Measurements from ENCODE around the gene MCF2L2.

DNA sequence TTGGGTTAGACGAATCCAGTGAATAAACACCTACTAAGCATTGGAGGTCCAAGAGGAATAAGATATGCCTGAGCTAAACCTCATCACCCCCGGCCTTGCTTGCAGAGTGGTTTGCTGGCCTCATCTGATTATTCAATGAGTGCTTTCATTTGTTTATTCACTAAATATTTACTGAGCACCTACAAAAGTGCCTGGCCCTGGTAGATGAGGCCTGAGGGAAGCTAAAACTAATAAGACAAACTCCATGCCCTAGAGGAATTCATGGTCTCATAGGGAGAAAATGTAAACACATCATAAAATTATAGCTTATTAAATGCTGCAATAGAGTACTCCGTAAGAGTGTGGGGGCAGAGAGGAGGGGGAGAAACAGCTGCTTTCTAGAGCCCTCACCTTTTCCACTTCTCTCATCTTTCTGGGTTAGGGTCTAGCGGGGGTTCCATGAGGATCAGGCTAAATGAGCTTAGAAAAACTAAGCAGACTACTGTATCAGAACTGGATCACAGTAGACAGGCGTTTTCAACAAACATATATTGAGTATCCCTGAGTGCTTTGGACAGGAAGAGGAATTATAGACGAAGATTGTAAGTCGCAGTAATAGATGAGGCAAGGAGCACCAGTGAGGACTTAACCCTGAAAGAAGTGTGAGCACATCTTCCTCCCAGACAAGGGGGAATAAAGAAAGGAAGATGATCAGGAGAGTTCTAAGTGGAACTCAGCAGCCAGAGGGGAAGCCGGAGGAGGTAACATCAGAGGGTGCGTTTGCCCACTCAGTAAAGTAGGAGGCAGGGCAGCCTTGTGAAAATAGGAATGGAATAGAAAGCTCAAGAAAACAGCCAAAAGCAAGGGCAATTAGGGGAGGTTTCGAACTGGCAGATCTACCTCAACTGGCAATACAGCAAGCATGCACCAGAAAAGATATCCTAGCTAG lies 234.4 kb downstream of the MCF2L2 start:
- no peak for TF ChIP-seq POLR2A (IDR thresholded peaks at IDR 0.05; ENCODE audit: low read depth, low read length)
- TF ChIP-seq POLR2AphosphoS5 (IDR thresholded peaks at IDR 0.05; ENCODE audit: low read depth, low read length) = no peak
- no peak for TF ChIP-seq TAF1 (IDR thresholded peaks at IDR 0.05; ENCODE audit: borderline replicate concordance, low read depth, low read length)
